Neutrophil (primary cell): Measurements from ENCODE around the gene EFCAB8.

Experiments
- H3K27ac ChIP-seq: fragments of 200-600 bp; sonication (generic); 2 replicates; pipeline ENCODE4 v1.5.1; 2016; ENCODE audit warnings: mild to moderate bottlenecking, moderate library complexity
- H3K27me3 ChIP-seq: fragments of 200-600 bp; sonication (generic); 2 replicates; pipeline ENCODE4 v1.6.0; 2016; ENCODE audit warnings: mild to moderate bottlenecking
- H3K36me3 ChIP-seq: fragments of 200-600 bp; sonication (generic); 2 replicates; pipeline ENCODE4 v1.5.1; 2017
- H3K4me1 ChIP-seq, 2 experiments: fragments of 200-600 bp in 1 of 2; sonication (generic) in 1 of 2; 1 replicate in 1 of 2; 2 replicates in 1 of 2; pipeline versions ENCODE4 v1.5.1 to v1.6.1; 2013 to 2016; ENCODE audit warnings: low read depth in 1 of 2, low read length in 1 of 2, mild to moderate bottlenecking in 1 of 2, moderate library complexity in 1 of 2; ENCODE audit not compliant: control insufficient read depth in 1 of 2, insufficient read depth in 1 of 2
- H3K4me3 ChIP-seq, 2 experiments: fragments of 200-600 bp in 1 of 2; sonication (generic) in 1 of 2; 1 replicate in 1 of 2; 2 replicates in 1 of 2; pipeline ENCODE4 v1.5.1; 2013 to 2016; ENCODE audit warnings: low read depth in 1 of 2, low read length in 1 of 2, mild to moderate bottlenecking in 1 of 2, moderate library complexity in 1 of 2
- H3K9me3 ChIP-seq: fragments of 200-600 bp; sonication (generic); 2 replicates; pipeline ENCODE4 v1.5.1; 2016
- TF ChIP-seq, protein P1 (sequence below): fragments of 200-600 bp; sonication (generic); IDR thresholded peaks from 2 replicates; pipeline ENCODE4 v1.5.1; 2016; ENCODE audit warnings: antibody characterized with exemption

The EFCAB8 gene

DNA sequence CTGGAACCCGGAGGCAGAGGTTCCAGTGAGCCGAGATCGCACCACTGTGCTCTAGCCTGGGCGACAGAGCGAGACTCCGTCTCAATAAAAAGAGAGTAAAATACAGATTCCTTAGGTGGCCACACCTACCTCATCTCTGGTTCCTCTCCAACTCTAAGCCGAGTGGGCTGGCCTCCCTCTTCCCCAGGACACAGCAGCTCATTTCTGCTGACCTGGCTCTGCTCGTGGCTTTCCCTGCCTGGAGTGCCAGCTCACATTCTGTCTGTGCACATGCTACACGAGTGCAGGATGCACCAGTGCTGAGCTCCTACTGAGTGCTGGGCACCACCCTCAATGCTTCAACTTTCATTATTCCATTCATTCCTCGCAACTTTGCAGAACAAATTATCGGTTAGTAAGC is 28.8 kb downstream of the EFCAB8 start:
- no peak overlapping the region for H3K4me3 ChIP-seq
- no peak overlapping the region for H3K27ac ChIP-seq
- no peaks in the 10 kb centered on the region for H3K36me3 ChIP-seq
- TF ChIP-seq, protein P1, sequence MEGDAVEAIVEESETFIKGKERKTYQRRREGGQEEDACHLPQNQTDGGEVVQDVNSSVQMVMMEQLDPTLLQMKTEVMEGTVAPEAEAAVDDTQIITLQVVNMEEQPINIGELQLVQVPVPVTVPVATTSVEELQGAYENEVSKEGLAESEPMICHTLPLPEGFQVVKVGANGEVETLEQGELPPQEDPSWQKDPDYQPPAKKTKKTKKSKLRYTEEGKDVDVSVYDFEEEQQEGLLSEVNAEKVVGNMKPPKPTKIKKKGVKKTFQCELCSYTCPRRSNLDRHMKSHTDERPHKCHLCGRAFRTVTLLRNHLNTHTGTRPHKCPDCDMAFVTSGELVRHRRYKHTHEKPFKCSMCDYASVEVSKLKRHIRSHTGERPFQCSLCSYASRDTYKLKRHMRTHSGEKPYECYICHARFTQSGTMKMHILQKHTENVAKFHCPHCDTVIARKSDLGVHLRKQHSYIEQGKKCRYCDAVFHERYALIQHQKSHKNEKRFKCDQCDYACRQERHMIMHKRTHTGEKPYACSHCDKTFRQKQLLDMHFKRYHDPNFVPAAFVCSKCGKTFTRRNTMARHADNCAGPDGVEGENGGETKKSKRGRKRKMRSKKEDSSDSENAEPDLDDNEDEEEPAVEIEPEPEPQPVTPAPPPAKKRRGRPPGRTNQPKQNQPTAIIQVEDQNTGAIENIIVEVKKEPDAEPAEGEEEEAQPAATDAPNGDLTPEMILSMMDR, result no peak
- H3K9me3 ChIP-seq, result no peaks in the 10 kb centered on the region
- no peaks in the 10 kb centered on the region for H3K27me3 ChIP-seq
- no peaks in the 10 kb centered on the region for H3K4me1 ChIP-seq

DNA sequence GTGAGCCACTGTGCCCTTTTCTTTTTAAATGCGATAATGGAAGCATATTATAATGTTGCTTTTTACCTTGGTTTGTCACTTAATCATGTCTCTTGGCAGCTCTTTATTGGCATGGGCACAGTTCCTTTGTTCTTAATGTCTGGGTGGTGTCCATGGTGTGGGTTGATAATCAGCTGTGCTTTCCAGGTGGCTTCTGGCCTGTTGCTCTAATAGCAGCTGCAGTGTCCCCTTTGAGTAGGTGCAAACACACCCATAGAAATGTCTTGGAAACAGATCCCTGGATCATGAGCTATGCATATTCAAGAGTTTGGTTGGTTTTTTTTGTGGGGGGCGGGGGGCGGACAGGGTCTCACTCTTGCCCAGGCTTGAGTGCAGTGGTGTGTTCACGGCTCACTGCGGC is 29.9 kb downstream of the EFCAB8 start:
- Histone ChIP-seq H3K27ac (no peak overlapping the region), H3K27me3 (no peaks in the 10 kb centered on the region), H3K4me3 (no peak overlapping the region), H3K36me3 (no peaks in the 10 kb centered on the region), H3K4me1 (no peaks in the 10 kb centered on the region), H3K9me3 (no peaks in the 10 kb centered on the region)
- TF ChIP-seq, protein P1, result no peak

GRCh38 chr20:32889281-32889680 is 30.6 kb downstream of the EFCAB8 start:
- Histone ChIP-seq H3K4me3 (no peak overlapping the region), H3K4me1 (peaks cover 4% of the 10 kb centered on the region in 2 experiments), H3K9me3 (no peaks in the 10 kb centered on the region), H3K36me3 (no peaks in the 10 kb centered on the region), H3K27ac (no peak overlapping the region), H3K27me3 (no peaks in the 10 kb centered on the region)
- TF ChIP-seq, protein P1, result no peak

GRCh38 chr20:32891491-32891890 is 32.8 kb downstream of the EFCAB8 start:
- H3K27me3 ChIP-seq, result no peaks in the 10 kb centered on the region
- H3K36me3 ChIP-seq, result no peaks in the 10 kb centered on the region
- no peak overlapping the region for H3K27ac ChIP-seq
- TF ChIP-seq, protein P1, result no peak
- H3K9me3 ChIP-seq, result no peaks in the 10 kb centered on the region
- H3K4me1 ChIP-seq, result peaks cover 9 to 11% of the 10 kb centered on the region in 2 experiments
- no peak overlapping the region for H3K4me3 ChIP-seq

DNA sequence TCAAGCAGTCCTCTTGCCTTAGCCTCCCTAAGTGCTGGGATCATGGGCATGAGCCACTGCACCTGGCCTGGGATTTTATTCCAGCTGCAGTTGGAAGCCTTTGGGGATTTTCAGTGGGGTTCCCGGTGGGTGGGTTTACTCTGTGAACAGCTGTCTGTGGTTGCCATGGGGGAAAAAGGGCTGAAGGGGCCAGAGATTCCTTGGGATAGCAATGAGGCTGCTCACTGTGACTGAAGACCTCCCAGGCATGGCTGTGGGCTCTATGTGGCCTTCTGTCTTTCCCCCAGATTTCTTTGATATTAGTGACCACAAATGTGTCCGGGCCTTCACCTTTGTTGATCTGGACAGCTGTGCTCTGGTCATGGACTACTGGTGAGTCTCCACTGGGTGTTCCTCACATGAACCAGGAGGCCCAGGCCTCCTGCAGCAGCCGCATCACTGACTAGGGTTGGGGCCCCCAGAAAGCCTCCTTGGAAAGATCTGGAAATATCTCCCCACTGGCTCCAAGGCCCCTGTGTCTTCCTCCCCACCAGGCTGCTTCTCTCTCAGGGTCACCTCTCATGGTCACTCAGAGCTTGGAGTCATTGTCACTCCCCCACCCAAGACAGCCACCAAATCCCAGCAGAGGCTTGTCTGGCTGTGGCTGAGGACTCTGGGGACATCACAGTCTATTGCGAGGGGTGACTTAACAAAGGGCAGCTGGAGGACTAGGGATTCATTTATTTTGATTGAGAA is 33.4 kb downstream of the EFCAB8 start:
- no peak overlapping the region for H3K4me3 ChIP-seq
- H3K27ac ChIP-seq, result no peak overlapping the region
- no peaks in the 10 kb centered on the region for H3K9me3 ChIP-seq
- no peaks in the 10 kb centered on the region for H3K36me3 ChIP-seq
- TF ChIP-seq, protein P1, result no peak
- no peaks in the 10 kb centered on the region for H3K27me3 ChIP-seq
- H3K4me1 ChIP-seq, result peaks cover 9 to 11% of the 10 kb centered on the region in 2 experiments
